Heart right ventricle (tissue), 16 donors: Measurements from ENCODE around the gene AMPD1. TPM values are rescaled to one million over a fixed set of nuclear protein-coding genes. Genes with fewer than 3 reads are reported as not detected.

ENCODE experiments used
- ATAC-seq, 8 donors: fragments of 200-7000 bp; cut with Tn5 transposase; one replicate each; pipeline ENCODE4 v1.9.1; 2020; ENCODE audit warnings: mild to moderate bottlenecking in 8 of 8, moderate library complexity in 8 of 8, moderate number of reproducible peaks in 1 of 8
- DNase-seq, 2 donors: peaks; one replicate each; pipeline ENCODE4 v3.0.0-alpha.2; 2020
- H3K27ac ChIP-seq, 10 donors: fragments of 200-600 bp; sonication (generic) in 2 of 10; one replicate each; pipeline versions ENCODE4 v1.5.0 to v1.8.0; 2020 to 2022; ENCODE audit warnings: mild to moderate bottlenecking in 3 of 10
- H3K27me3 ChIP-seq, 7 donors: fragments of 200-600 bp; one replicate each; pipeline ENCODE4 v1.8.0; 2021 to 2022; ENCODE audit warnings: mild to moderate bottlenecking in 2 of 7
- H3K36me3 ChIP-seq, 9 donors: fragments of 200-600 bp; sonication (generic) in 1 of 9; one replicate each; pipeline versions ENCODE4 v1.5.0 to v1.8.0; 2020 to 2022; ENCODE audit warnings: mild to moderate bottlenecking in 2 of 9
- H3K4me1 ChIP-seq, 9 donors: fragments of 200-600 bp; sonication (generic) in 1 of 9; one replicate each; pipeline versions ENCODE4 v1.5.0 to v1.8.0; 2020 to 2022; ENCODE audit warnings: mild to moderate bottlenecking in 4 of 9
- H3K4me3 ChIP-seq, 10 donors: fragments of 200-600 bp; sonication (generic) in 2 of 10; one replicate each; pipeline versions ENCODE4 v1.5.0 to v1.8.0; 2020 to 2022; ENCODE audit warnings: mild to moderate bottlenecking in 7 of 10, moderate library complexity in 2 of 10
- H3K9me3 ChIP-seq, 11 donors: fragments of 200-600 bp in 10 of 11; sonication (generic) in 2 of 11; one replicate each; pipeline versions ENCODE4 v1.5.0 to v1.8.0; 2013 to 2022; ENCODE audit warnings: mild to moderate bottlenecking in 2 of 11, control low read depth in 1 of 11, moderate library complexity in 1 of 11
- CTCF ChIP-seq, 9 donors: fragments of 200-600 bp; sonication (generic) in 2 of 9; IDR thresholded peaks; one replicate each; pipeline versions ENCODE4 v1.5.0 to v1.8.0; 2021 to 2022; ENCODE audit warnings: antibody characterized with exemption in 9 of 9, mild to moderate bottlenecking in 5 of 9, moderate library complexity in 1 of 9
- WGBS, 2 donors: extraction: QIAGEN DNeasy Blood & Tissue Kit; methylation state at CpG; one replicate each; pipeline ENCODE4 v1.1.7; 2013; ENCODE audit warnings: inconsistent platforms in 1 of 2; 5-methylcytosine and 5-hydroxymethylcytosine counted together
- intact Hi-C, 10 donors: fragments of 100-400 bp; cut with DNase I; formaldehyde crosslinking; loops; one replicate each; pipeline versions ENCODE4 v1.11.1 to v1.14.2; 2022
- polyA plus RNA-seq, 2 donors: library from polyadenylated mRNA; stranded (reverse); fragments of 200-250 nt; gene quantifications; one replicate each; pipeline ENCODE4 v1.2.3, GENCODE V29; 2013
- total RNA-seq, 10 donors: library from RNA; stranded (reverse); fragmentation: NEBNext Ultra II Directional in 3 of 10; extraction: Animal tissue kit (Norgen Biotek cat#: 25700) in 3 of 10; gene quantifications; one replicate each; pipeline versions ENCODE4 v1.2.1 to v1.2.4, GENCODE V29; 2021 to 2023
- donor health status: Arrhythmogenic right ventricular cardiomyopathy.
- donor health status: ischemic (EF 13 %, LVEDD 7.1; RV severe dilation, severe dysfunction).
- donor health status: healthy with polysubstance abuse.
- donor health status: DM: no; HTN: yes; CAD: no.
- donor health status: DM: no; HTN: no; CAD: no.
- donor health status: ischemic (EF 25% LVEDD 6.9; RV normal size, moderate dysfunction).
- donor health status: ischemic (EF 25% LVEDD 5.7; RV mildly dilated, moderate dysfunction).
- donor health status: healthy.
- donor health status: DM: yes; HTN: yes; CAD: no.
- donor health status: Ischemic cardiomyopathy.
- donor health status: ischemic (EF 35%, LVEDD 5.7; RV mildly dilated, moderate dysfunction).
- donor health status: nonischemic (EF 11% LVEDD 7.7; RV severe dilation, severe dysfunction).
- donor health status: DM: yes; HTN: yes; CAD: no.
- donor health status: PGD.
- donor health status: ischemic (EF 29% LVEDD 5.4; RV normal size, mild dysfunction).
- donor health status: nonischemic (EF 23%, LVEDD 6.1; RV moderate dilation, normal function).

AMPD1 gene
- total and polyA plus RNA-seq, 12 donors: 0.59 TPM; not detected in 11

- ATAC-seq: no peak
- WGBS, 2 donors: 85 to 91% methylated on average over 5 of the region's 5 CpGs
- H3K4me3 ChIP-seq: no peak overlapping the region
Measured at GRCh38 chr1:114685851-114686250, 9.5 kb downstream of the AMPD1 start.

GRCh38 chr1:114677691-114678090 is 17.7 kb downstream of the AMPD1 start:
- Histone ChIP-seq H3K4me1 (no peaks in the 10 kb centered on the region), H3K27me3 (peaks cover 0 to 18% (median 0%) of the 10 kb centered on the region in 7 donors), H3K27ac (no peak overlapping the region), H3K4me3 (no peak overlapping the region), H3K36me3 (no peaks in the 10 kb centered on the region), H3K9me3 (no peaks in the 10 kb centered on the region)
- DNase-seq: no peak
- 75 to 77% methylated on average over 5 of the region's 5 CpGs for WGBS, 2 donors
- intact Hi-C loops: loop anchor here in 2 of 10 donors (10.0 kb wide), 2 partner anchors 93 to 333 kb away; partner anchors contain the start of gene BCAS2 (in 1 of the 2)
- ATAC-seq: no peak
- no peak for TF ChIP-seq CTCF (IDR thresholded peaks at IDR 0.05)

More at GRCh38 chr1:114685851-114686250, 9.5 kb downstream of the AMPD1 start:
- H3K27ac ChIP-seq: no peak overlapping the region
- TF ChIP-seq CTCF (IDR thresholded peaks at IDR 0.05): no peak
- intact Hi-C loops: no loop called here
- peaks cover 0 to 22% (median 15%) of the 10 kb centered on the region in 7 donors for H3K27me3 ChIP-seq
- no peaks in the 10 kb centered on the region for H3K4me1 ChIP-seq
- no peak for DNase-seq
- H3K36me3 ChIP-seq: no peaks in the 10 kb centered on the region
- H3K9me3 ChIP-seq: no peaks in the 10 kb centered on the region

GRCh38 chr1:114676115-114676514 is 19.2 kb downstream of the AMPD1 start:
- intact Hi-C loops: loop anchor here in 2 of 10 donors (10.0 kb wide), 2 partner anchors 91 to 331 kb away; partner anchors contain the start of gene BCAS2 (in 1 of the 2)
- 83 to 91% methylated on average over 1 of the region's 1 CpG for WGBS, 2 donors
- Histone ChIP-seq H3K27ac (no peak overlapping the region), H3K4me1 (peaks cover 0 to 1% (median 0%) of the 10 kb centered on the region in 9 donors), H3K36me3 (no peaks in the 10 kb centered on the region), H3K9me3 (no peaks in the 10 kb centered on the region), H3K4me3 (no peak overlapping the region), H3K27me3 (peaks cover 0 to 16% (median 0%) of the 10 kb centered on the region in 7 donors)
- ATAC-seq (no peak), DNase-seq (no peak)
- no peak for TF ChIP-seq CTCF (IDR thresholded peaks at IDR 0.05)

GRCh38 chr1:114671939-114672275 is 23.4 kb downstream of the AMPD1 start:
- Histone ChIP-seq H3K4me1 (peaks cover 0 to 19% (median 9%) of the 10 kb centered on the region in 9 donors), H3K27me3 (peaks cover 0 to 4% (median 0%) of the 10 kb centered on the region in 7 donors), H3K9me3 (no peaks in the 10 kb centered on the region), H3K36me3 (no peaks in the 10 kb centered on the region), H3K4me3 (no peak overlapping the region), H3K27ac (no peak overlapping the region)
- DNase-seq (no peak), ATAC-seq (no peak)
- intact Hi-C loops: loop anchor here in 5 of 10 donors (2.0 to 10.0 kb wide), 5 partner anchors 85 to 327 kb away; partner anchors contain the start of genes BCAS2 (in 3 of the 5) and CSDE1 (in 1 of the 5)
- no peak for TF ChIP-seq CTCF (IDR thresholded peaks at IDR 0.05)
- 89 to 93% methylated on average over 7 of the region's 7 CpGs for WGBS, 2 donors
